GM23338 (cell line): ENCODE results near the gene TMEM204. TPM values are rescaled to one million over a fixed set of nuclear protein-coding genes. Genes with fewer than 3 reads are reported as not detected.

Experiments
- ATAC-seq: fragments of 200-7000 bp; cut with Tn5 transposase; 3 replicates; pipeline ENCODE4 v1.9.1; 2020
- DNase-seq: peaks from one replicate; pipeline ENCODE4 v3.0.0-alpha.2; 2015; ENCODE audit warnings: low spot score
- H2AFZ ChIP-seq: fragments of 200-600 bp; sonication (generic); 2 replicates; pipeline ENCODE4 v1.8.0; 2016; ENCODE audit warnings: antibody characterized with exemption, mild to moderate bottlenecking, moderate library complexity
- H3F3A ChIP-seq: fragments of 200-600 bp; sonication (generic); replicated peaks from 2 replicates; pipeline ENCODE4 v1.8.0; 2017; ENCODE audit warnings: antibody characterized with exemption, mixed run types, low read depth
- H3K27ac ChIP-seq: fragments of 200-600 bp; sonication (generic); 2 replicates; pipeline ENCODE4 v1.6.1; 2016; ENCODE audit warnings: low read depth
- H3K27me3 ChIP-seq: fragments of 200-600 bp; sonication (generic); 2 replicates; pipeline ENCODE4 v1.8.0; 2016; ENCODE audit warnings: mild to moderate bottlenecking, mixed run types, moderate library complexity; ENCODE audit not compliant: insufficient read depth
- H3K36me3 ChIP-seq: fragments of 200-600 bp; sonication (generic); 2 replicates; pipeline ENCODE4 v1.8.0; 2016; ENCODE audit warnings: mild to moderate bottlenecking; ENCODE audit not compliant: insufficient read depth
- H3K4me1 ChIP-seq: fragments of 200-600 bp; sonication (generic); 2 replicates; pipeline ENCODE4 v1.8.0; 2016; ENCODE audit warnings: mild to moderate bottlenecking, moderate library complexity; ENCODE audit not compliant: insufficient read depth
- H3K4me2 ChIP-seq: fragments of 200-600 bp; sonication (generic); 2 replicates; pipeline ENCODE4 v1.7.1; 2017; ENCODE audit warnings: mixed run types
- H3K4me3 ChIP-seq: fragments of 200-600 bp; sonication (generic); 2 replicates; pipeline ENCODE4 v1.6.1; 2016; ENCODE audit warnings: mixed run types
- H3K79me2 ChIP-seq: fragments of 200-600 bp; sonication (generic); replicated peaks from 2 replicates; pipeline ENCODE4 v1.8.0; 2017; ENCODE audit warnings: mild to moderate bottlenecking; ENCODE audit not compliant: insufficient read depth
- H3K9me2 ChIP-seq: fragments of 200-600 bp; sonication (generic); 2 replicates; pipeline ENCODE4 v1.8.0; 2017; ENCODE audit not compliant: insufficient read depth
- H4K20me1 ChIP-seq: fragments of 200-600 bp; sonication (generic); replicated peaks from 2 replicates; pipeline ENCODE4 v1.8.0; 2017; ENCODE audit warnings: mild to moderate bottlenecking; ENCODE audit not compliant: insufficient read depth
- H3K27ac Mint-ChIP-seq: 2 replicates; pipeline ENCODE4 v1.8.0; 2020; ENCODE audit warnings: inconsistent platforms, mild to moderate bottlenecking, moderate library complexity, mixed read lengths
- H3K27me3 Mint-ChIP-seq: 3 replicates; pipeline ENCODE4 v1.8.0; 2022; ENCODE audit warnings: low read depth, mild to moderate bottlenecking, moderate library complexity, mixed read lengths, inconsistent platforms; ENCODE audit not compliant: insufficient read depth, poor library complexity
- H3K36me3 Mint-ChIP-seq: 3 replicates; pipeline ENCODE4 v1.8.0; 2021; ENCODE audit warnings: low read depth, mild to moderate bottlenecking, inconsistent platforms, moderate library complexity, mixed read lengths
- H3K4me1 Mint-ChIP-seq: 3 replicates; pipeline ENCODE4 v1.8.0; 2020; ENCODE audit warnings: mild to moderate bottlenecking, inconsistent platforms, mixed read lengths
- H3K4me3 Mint-ChIP-seq: 3 replicates; pipeline ENCODE4 v1.8.0; 2021; ENCODE audit warnings: moderate library complexity, mild to moderate bottlenecking, inconsistent platforms, mixed read lengths
- H3K9me3 Mint-ChIP-seq: 3 replicates; pipeline ENCODE4 v1.8.0; 2020; ENCODE audit warnings: moderate library complexity, mild to moderate bottlenecking, inconsistent platforms, mixed read lengths
- CREB1 ChIP-seq: fragments of 250-450 bp; sonication (Bioruptor Pico); IDR thresholded peaks from 2 replicates; pipeline ENCODE4 v1.5.0; 2020; ENCODE audit warnings: low read depth, mild to moderate bottlenecking, moderate library complexity
- CTCF ChIP-seq, 2 experiments: fragments of 200-600 bp in 1 of 2; sonication (generic) in 1 of 2; conservative IDR thresholded peaks; 2 replicates each; pipeline versions ENCODE4 v1.5.1 to v1.6.1; 2016 to 2017; ENCODE audit warnings: antibody characterized with exemption in 2 of 2, low read depth in 2 of 2, mild to moderate bottlenecking in 2 of 2, moderate library complexity in 1 of 2
- EZH2phosphoT487 ChIP-seq: fragments of 200-600 bp; sonication (generic); IDR thresholded peaks from one replicate; pipeline ENCODE4 v1.8.1; 2018; ENCODE audit warnings: antibody characterized with exemption; ENCODE audit not compliant: unreplicated experiment
- STAT1 ChIP-seq: IDR thresholded peaks from one replicate; pipeline ENCODE4 v1.6.1; 2016; ENCODE audit warnings: antibody characterized with exemption; ENCODE audit not compliant: unreplicated experiment
- ZNF331 ChIP-seq: fragments of 250-450 bp; sonication (Bioruptor Pico); IDR thresholded peaks from 2 replicates; pipeline ENCODE4 v1.5.0; 2020; ENCODE audit warnings: low read depth, mild to moderate bottlenecking, moderate library complexity
- ZNF462 ChIP-seq: fragments of 250-450 bp; sonication (Bioruptor Pico); IDR thresholded peaks from 2 replicates; pipeline ENCODE4 v1.5.0; 2020; ENCODE audit warnings: mild to moderate bottlenecking, moderate library complexity
- polyA plus RNA-seq: library from polyadenylated mRNA; unstranded; fragments of >200 nt; fragmentation: Nextera tagmentation; extraction: Ambion mirVana; gene quantifications from 2 replicates; pipeline ENCODE4 v1.2.1, GENCODE V29; 2016
- total RNA-seq: library from RNA; depleted of rRNA; stranded (reverse); fragments of >200 nt; shearing (Covaris generic); gene quantifications from 2 replicates; pipeline ENCODE4 v1.2.3, GENCODE V29; 2014
- TF ChIP-seq, protein P1 (sequence below): IDR thresholded peaks from one replicate; pipeline ENCODE4 v1.6.1; 2018; ENCODE audit warnings: antibody characterized with exemption; ENCODE audit not compliant: unreplicated experiment

Gene TMEM204
- total and polyA plus RNA-seq, 2 experiments from 2014 or later, result 0.14 to 0.21 TPM

- TF ChIP-seq CREB1 (CRISPR knock-in tag) (no peak), STAT1 (no peak)
Measured at GRCh38 chr16:1495211-1495888, 38.1 kb upstream of the TMEM204 start (continued).

DNA sequence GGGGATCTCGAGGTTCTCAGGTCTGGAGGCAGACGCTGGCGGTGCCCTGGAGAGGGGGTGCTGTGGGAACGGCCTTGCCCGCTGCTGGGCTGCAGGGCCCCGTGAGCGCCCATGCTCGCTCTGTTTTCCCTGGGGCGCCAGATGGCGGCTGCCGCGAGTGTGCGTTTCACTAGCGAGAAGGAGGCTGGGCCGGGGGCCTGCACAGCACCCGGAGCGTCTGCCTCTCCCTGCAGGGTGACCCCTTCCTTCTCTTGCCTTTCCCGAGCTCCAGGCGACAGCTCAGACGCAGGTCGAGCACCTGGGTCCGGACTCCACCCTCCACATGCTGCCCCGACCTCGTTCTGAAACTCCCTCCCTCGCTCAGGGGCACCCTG, 37.6 kb upstream of the TMEM204 start:
- Histone ChIP-seq H4K20me1 (no peaks in the 10 kb centered on the region), H3K9me2 (no peaks in the 10 kb centered on the region), H3K27me3 (no peaks in the 10 kb centered on the region), H3K4me2 (no peak overlapping the region), H3K27ac (no peak overlapping the region), H2AFZ (no peak overlapping the region), H3K4me3 (no peak overlapping the region), H3K4me1 (0 out of 2 replicates have a peak, but pooled peaks cover 4% of the 10 kb centered on the region), H3F3A (0 out of 2 replicates have a peak, but pooled peaks cover 6% of the 10 kb centered on the region), H3K79me2 (peaks cover 3% of the 10 kb centered on the region; the same call in 1 of the 2 replicates), H3K36me3 (peaks cover 6% of the 10 kb centered on the region)
- H3K4me1 Mint-ChIP-seq, result peaks cover 6% of the 10 kb centered on the region; the same call in 2 of the 3 replicates
- ATAC-seq, result no peak
- no peak for TF ChIP-seq STAT1
- no peak for TF ChIP-seq ZNF462 (CRISPR knock-in tag)
- TF ChIP-seq, protein P1, sequence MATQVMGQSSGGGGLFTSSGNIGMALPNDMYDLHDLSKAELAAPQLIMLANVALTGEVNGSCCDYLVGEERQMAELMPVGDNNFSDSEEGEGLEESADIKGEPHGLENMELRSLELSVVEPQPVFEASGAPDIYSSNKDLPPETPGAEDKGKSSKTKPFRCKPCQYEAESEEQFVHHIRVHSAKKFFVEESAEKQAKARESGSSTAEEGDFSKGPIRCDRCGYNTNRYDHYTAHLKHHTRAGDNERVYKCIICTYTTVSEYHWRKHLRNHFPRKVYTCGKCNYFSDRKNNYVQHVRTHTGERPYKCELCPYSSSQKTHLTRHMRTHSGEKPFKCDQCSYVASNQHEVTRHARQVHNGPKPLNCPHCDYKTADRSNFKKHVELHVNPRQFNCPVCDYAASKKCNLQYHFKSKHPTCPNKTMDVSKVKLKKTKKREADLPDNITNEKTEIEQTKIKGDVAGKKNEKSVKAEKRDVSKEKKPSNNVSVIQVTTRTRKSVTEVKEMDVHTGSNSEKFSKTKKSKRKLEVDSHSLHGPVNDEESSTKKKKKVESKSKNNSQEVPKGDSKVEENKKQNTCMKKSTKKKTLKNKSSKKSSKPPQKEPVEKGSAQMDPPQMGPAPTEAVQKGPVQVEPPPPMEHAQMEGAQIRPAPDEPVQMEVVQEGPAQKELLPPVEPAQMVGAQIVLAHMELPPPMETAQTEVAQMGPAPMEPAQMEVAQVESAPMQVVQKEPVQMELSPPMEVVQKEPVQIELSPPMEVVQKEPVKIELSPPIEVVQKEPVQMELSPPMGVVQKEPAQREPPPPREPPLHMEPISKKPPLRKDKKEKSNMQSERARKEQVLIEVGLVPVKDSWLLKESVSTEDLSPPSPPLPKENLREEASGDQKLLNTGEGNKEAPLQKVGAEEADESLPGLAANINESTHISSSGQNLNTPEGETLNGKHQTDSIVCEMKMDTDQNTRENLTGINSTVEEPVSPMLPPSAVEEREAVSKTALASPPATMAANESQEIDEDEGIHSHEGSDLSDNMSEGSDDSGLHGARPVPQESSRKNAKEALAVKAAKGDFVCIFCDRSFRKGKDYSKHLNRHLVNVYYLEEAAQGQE, result no peak
- TF ChIP-seq ZNF331 (CRISPR knock-in tag), result no peak
- TF ChIP-seq CTCF (conservative IDR thresholded peaks at IDR 0.05; ENCODE audit: low read depth in 2 of 2), result no peak
- no peak for TF ChIP-seq EZH2phosphoT487
- no peaks in the 10 kb centered on the region for H3K9me3 Mint-ChIP-seq
- H3K27ac Mint-ChIP-seq, result no peak overlapping the region
- peaks cover 9% of the 10 kb centered on the region for H3K27me3 Mint-ChIP-seq
- no peak for DNase-seq
- H3K36me3 Mint-ChIP-seq, result peaks cover 30% of the 10 kb centered on the region
- H3K4me3 Mint-ChIP-seq, result no peak overlapping the region
